Measurements from ENCODE around the gene TMEM171.

DNA sequence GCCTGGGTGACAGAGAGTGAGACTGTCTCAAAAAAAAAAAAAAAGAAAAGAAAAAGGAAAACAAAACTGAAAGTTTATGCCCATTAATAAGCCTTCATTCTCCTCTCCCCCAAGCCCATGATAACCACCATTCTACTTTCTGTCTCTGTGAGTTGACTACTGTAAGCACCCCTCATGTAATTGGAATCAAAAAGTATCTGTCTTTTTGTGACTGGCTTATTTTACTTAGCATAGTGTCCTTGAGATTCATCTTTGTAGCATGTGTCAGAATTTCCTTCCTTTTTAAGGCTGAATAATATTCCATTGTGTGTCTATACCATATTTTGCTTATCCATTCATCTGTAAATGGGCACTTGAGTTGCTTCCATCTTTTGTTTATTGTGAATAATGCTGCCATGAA, 14.0 kb upstream of the TMEM171 start:
- TF ChIP-seq EZH2 (IDR thresholded peaks at IDR 0.05; ENCODE audit: borderline replicate concordance) = no peak
- no peak for TF ChIP-seq CTCF (IDR thresholded peaks at IDR 0.05; ENCODE audit: poor library complexity)

Measured in hepatocyte (in vitro differentiated cells).